ENCODE results near the gene ATP5F1D. TPM values are rescaled to one million over a fixed set of nuclear protein-coding genes. Genes with fewer than 3 reads are reported as not detected.
A peak's percentile ranks its signal among the peaks of the same experiment; 100 is the strongest.

Gene ATP5F1D
- total RNA-seq, 6 donors from 2014 or later, result 56.0 to 187 (median 113) TPM

GRCh38 chr19:1258163-1258492 lies 16.6 kb downstream of the ATP5F1D start:
- H3K27me3 ChIP-seq, result no peaks in the 10 kb centered on the region
- peak overlapping the region in 1 of 4 donors; percentile 62 for H3K4me3 ChIP-seq
- H3K27ac ChIP-seq, result peak overlapping the region; percentile 91 to 100 (median 98)
- no peaks in the 10 kb centered on the region for H3K9me3 ChIP-seq
- WGBS, 2 donors, result 64% methylated on average over 8 of the region's 8 CpGs; no CpG with 5 or more reads in 1 of the 2 donors
- H3K36me3 ChIP-seq, result peaks cover 22 to 56% (median 50%) of the 10 kb centered on the region in 4 donors
- no peak for DNase-seq
- H3K4me1 ChIP-seq, result peaks cover 91 to 98% (median 94%) of the 10 kb centered on the region in 4 donors
- no peak for TF ChIP-seq POLR2A (IDR thresholded peaks at IDR 0.05)
- TF ChIP-seq POLR2AphosphoS5 (IDR thresholded peaks at IDR 0.05), result no peak
- ATAC-seq (ENCODE audit: low FRiP score in 2 of 2), result no peak

GRCh38 chr19:1258707-1259205 lies 17.2 kb downstream of the ATP5F1D start:
- no peak for TF ChIP-seq POLR2AphosphoS5 (IDR thresholded peaks at IDR 0.05)
- TF ChIP-seq POLR2A (IDR thresholded peaks at IDR 0.05), result no peak
- TF ChIP-seq, protein P1, sequence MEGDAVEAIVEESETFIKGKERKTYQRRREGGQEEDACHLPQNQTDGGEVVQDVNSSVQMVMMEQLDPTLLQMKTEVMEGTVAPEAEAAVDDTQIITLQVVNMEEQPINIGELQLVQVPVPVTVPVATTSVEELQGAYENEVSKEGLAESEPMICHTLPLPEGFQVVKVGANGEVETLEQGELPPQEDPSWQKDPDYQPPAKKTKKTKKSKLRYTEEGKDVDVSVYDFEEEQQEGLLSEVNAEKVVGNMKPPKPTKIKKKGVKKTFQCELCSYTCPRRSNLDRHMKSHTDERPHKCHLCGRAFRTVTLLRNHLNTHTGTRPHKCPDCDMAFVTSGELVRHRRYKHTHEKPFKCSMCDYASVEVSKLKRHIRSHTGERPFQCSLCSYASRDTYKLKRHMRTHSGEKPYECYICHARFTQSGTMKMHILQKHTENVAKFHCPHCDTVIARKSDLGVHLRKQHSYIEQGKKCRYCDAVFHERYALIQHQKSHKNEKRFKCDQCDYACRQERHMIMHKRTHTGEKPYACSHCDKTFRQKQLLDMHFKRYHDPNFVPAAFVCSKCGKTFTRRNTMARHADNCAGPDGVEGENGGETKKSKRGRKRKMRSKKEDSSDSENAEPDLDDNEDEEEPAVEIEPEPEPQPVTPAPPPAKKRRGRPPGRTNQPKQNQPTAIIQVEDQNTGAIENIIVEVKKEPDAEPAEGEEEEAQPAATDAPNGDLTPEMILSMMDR (IDR thresholded peaks at IDR 0.05), result no peak
- no peak for TF ChIP-seq EP300 (IDR thresholded peaks at IDR 0.05)
- Histone ChIP-seq H3K9me3 (no peaks in the 10 kb centered on the region), H3K36me3 (peaks cover 22 to 55% (median 49%) of the 10 kb centered on the region in 4 donors), H3K4me1 (peaks cover 88 to 98% (median 94%) of the 10 kb centered on the region in 4 donors), H3K27ac (peak overlapping the region; percentile 91 to 100 (median 98)), H3K4me3 (peak overlapping the region in 3 of 4 donors; percentile 23 to 62 (median 36)), H3K27me3 (no peaks in the 10 kb centered on the region)
- peak in 1 of 2 donors; percentile 84 for DNase-seq
- ATAC-seq (ENCODE audit: low FRiP score in 2 of 2), result no peak
- 22 to 27% methylated on average over 15 of the region's 15 CpGs for WGBS, 2 donors

DNA sequence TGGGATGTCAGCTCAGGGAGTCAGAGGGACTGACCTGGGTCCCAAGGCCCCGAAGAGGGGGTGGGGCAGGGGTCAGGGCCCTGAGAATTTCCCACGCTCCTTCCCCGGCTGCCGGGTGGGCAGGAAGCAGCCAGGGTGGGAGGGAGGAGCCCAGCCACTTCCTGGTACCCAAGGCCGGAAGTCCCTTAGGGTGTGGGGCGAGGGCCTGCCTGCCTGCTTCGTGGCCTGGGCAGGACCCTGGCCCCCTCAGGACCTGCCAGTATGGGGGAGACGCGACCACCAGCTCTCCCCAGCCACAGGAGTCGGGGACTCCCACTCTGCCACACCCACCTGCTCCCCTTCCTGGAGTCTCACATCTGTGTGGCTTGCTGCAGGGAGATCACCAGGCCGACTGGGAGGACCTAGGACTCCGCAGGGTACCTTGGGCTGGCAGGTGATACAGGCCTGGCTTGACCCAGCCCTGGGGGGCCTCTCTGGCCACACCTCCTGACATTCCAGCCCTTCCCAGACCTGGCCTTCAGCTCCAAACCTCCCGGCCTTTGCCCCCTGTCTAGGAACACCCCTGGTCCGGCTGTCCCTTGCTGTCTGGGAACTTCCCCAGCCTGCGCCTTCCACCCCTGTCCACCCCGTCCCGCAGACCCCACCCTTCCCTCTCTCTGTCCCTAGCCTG lies 17.8 kb downstream of the ATP5F1D start:
- Histone ChIP-seq H3K9me3 (no peaks in the 10 kb centered on the region), H3K4me3 (peak overlapping the region in 3 of 4 donors; percentile 23 to 62 (median 36)), H3K4me1 (peaks cover 82 to 94% (median 88%) of the 10 kb centered on the region in 4 donors), H3K27ac (peak overlapping the region; percentile 91 to 100 (median 98)), H3K27me3 (no peaks in the 10 kb centered on the region), H3K36me3 (peaks cover 16 to 49% (median 43%) of the 10 kb centered on the region in 4 donors)
- TF ChIP-seq POLR2AphosphoS5 (IDR thresholded peaks at IDR 0.05) (peak; percentile 96 to 99), POLR2A (IDR thresholded peaks at IDR 0.05) (peak in 2 of 4 donors; percentile 34 to 78), EP300 (IDR thresholded peaks at IDR 0.05) (peak in 3 of 4 donors; percentile 37 to 94 (median 87))
- TF ChIP-seq, protein P1 (IDR thresholded peaks at IDR 0.05), result no peak
- WGBS, 2 donors, result 14 to 18% methylated on average over 8 to 12 of the region's 17 CpGs
- DNase-seq (peak; percentile 87 to 91), ATAC-seq (ENCODE audit: low FRiP score in 2 of 2) (peak; percentile 41 to 42)

DNA sequence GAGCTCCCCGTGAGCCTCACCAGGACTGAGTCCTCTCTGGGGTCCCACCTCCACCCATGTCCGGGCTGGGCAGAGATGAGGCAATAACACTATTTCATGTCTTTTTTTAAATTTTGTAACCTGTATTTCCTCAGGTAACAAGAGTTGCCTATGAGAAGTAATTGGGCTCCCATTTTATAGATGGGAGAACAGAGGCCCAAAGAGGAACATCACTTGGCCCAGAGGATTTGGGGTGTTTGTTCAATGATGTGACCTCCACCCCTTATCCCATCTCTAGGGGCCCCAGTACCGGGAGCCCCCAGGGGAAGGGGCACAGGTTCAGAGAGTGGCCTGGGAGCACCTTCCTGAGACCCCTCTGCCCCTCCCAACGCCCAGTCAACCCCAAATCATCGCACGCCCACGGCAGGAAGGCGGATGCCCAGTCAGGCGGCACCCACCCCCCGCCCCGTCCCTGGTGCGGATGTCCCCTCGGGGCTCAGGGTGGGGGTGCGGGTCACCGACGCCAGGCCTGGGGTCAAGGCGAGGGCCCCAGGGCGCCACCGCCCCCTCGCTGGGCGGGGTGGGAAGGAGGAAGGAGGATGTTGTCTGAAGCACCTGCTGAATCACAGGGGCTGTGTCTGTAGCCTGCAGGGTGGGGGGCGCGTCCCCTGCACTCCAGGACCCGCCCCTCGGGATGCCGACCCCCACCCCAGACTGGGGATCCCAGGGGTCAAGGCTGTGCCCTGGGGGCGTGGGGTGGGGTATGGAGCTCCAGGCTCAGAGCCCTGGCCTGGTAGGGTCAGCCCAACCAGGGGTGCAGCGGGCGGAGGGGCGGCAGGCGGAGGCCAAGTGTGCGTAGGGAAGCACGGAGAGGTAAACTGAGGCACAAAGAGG lies 18.6 kb downstream of the ATP5F1D start:
- Histone ChIP-seq H3K9me3 (no peaks in the 10 kb centered on the region), H3K36me3 (peaks cover 8 to 41% (median 35%) of the 10 kb centered on the region in 4 donors), H3K4me3 (peak overlapping the region in 3 of 4 donors; percentile 55 to 63 (median 62)), H3K27me3 (no peaks in the 10 kb centered on the region), H3K4me1 (peaks cover 76 to 94% (median 88%) of the 10 kb centered on the region in 4 donors), H3K27ac (peak overlapping the region; percentile 91 to 100 (median 98))
- WGBS, 2 donors, result 7 to 16% methylated on average over 11 to 21 of the region's 33 CpGs
- ATAC-seq (ENCODE audit: low FRiP score in 2 of 2) (peak in 1 of 2 donors; percentile 3), DNase-seq (peak in 1 of 2 donors; percentile 92)
- TF ChIP-seq POLR2A (IDR thresholded peaks at IDR 0.05) (no peak), EP300 (IDR thresholded peaks at IDR 0.05) (peak in 1 of 4 donors; percentile 31), POLR2AphosphoS5 (IDR thresholded peaks at IDR 0.05) (peak; percentile 69)
- TF ChIP-seq, protein P1 (IDR thresholded peaks at IDR 0.05), result peak in 1 of 6 experiments; percentile 8

All from upper lobe of left lung (tissue), 6 donors.